Naive thymus-derived CD4-positive, alpha-beta T cell (primary cell): Measurements from ENCODE around the gene PLCL1. TPM values are rescaled to one million over a fixed set of nuclear protein-coding genes. Genes with fewer than 3 reads are reported as not detected.

Experiments used
- ATAC-seq: fragments of 150-1000 bp; cut with Tn5 transposase; 2 replicates; pipeline ENCODE4 v1.10.0; 2021; ENCODE audit warnings: mild to moderate bottlenecking, moderate library complexity
- CTCF ChIA-PET: fragments of 350-600 bp; sonication (Branson Sonifier 250); formaldehyde crosslinking; loops from one replicate; lab custom pipeline; 2021; ENCODE audit warnings: antibody characterized with exemption; lab: Charles Lee
- POLR2A ChIA-PET: fragments of 350-600 bp; sonication (Branson Sonifier 250); formaldehyde crosslinking; loops from one replicate; lab custom pipeline; 2021; ENCODE audit warnings: antibody characterized with exemption, inconsistent platforms; lab: Charles Lee
- DNase-seq, 9 donors: peaks; one replicate each; pipeline versions ENCODE4 v3.0.0 to v3.0.0-alpha.2; 2020 to 2022; ENCODE audit warnings: mixed read lengths in 1 of 9
- H3K27ac ChIP-seq: one replicate; pipeline ENCODE4 v1.7.0; 2013; ENCODE audit warnings: mild to moderate bottlenecking, low read depth, low read length, moderate library complexity
- H3K27me3 ChIP-seq, 2 donors: one replicate each; pipeline ENCODE4 v1.7.0; 2013; ENCODE audit warnings: low read length in 2 of 2, mild to moderate bottlenecking in 2 of 2, moderate library complexity in 2 of 2; ENCODE audit not compliant: control insufficient read depth in 2 of 2, insufficient read depth in 2 of 2
- H3K36me3 ChIP-seq, 3 experiments: 1 replicate in 2 of 3; 2 replicates in 1 of 3; pipeline ENCODE4 v1.7.0; 2013; ENCODE audit warnings: low read length in 3 of 3, mild to moderate bottlenecking in 3 of 3, moderate library complexity in 1 of 3; ENCODE audit not compliant: insufficient read depth in 3 of 3, control insufficient read depth in 2 of 3
- H3K4me1 ChIP-seq, 2 donors: one replicate each; pipeline ENCODE4 v1.7.0; 2013; ENCODE audit warnings: low read length in 2 of 2, mild to moderate bottlenecking in 2 of 2, moderate library complexity in 1 of 2; ENCODE audit not compliant: control insufficient read depth in 2 of 2, insufficient read depth in 2 of 2
- H3K4me3 ChIP-seq: 2 replicates; pipeline ENCODE4 v1.7.0; 2013; ENCODE audit warnings: mild to moderate bottlenecking, low read length
- H3K9me3 ChIP-seq, 3 experiments: 1 replicate in 2 of 3; 2 replicates in 1 of 3; pipeline ENCODE4 v1.7.0; 2013; ENCODE audit warnings: low read length in 3 of 3; ENCODE audit not compliant: control insufficient read depth in 2 of 3
- H3K27ac Mint-ChIP-seq, 9 donors: one replicate each; pipeline ENCODE4 v1.8.0; 2020 to 2022; ENCODE audit warnings: mixed read lengths in 9 of 9, mild to moderate bottlenecking in 8 of 9, moderate library complexity in 5 of 9, inconsistent platforms in 2 of 9
- H3K27me3 Mint-ChIP-seq, 5 donors: one replicate each; pipeline ENCODE4 v1.8.0; 2021 to 2022; ENCODE audit warnings: mixed read lengths in 5 of 5, mild to moderate bottlenecking in 1 of 5
- H3K36me3 Mint-ChIP-seq, 5 donors: one replicate each; pipeline ENCODE4 v1.8.0; 2020 to 2022; ENCODE audit warnings: mixed read lengths in 5 of 5, mild to moderate bottlenecking in 3 of 5, inconsistent platforms in 1 of 5
- H3K4me1 Mint-ChIP-seq, 7 donors: one replicate each; pipeline ENCODE4 v1.8.0; 2020 to 2022; ENCODE audit warnings: mixed read lengths in 7 of 7, mild to moderate bottlenecking in 3 of 7, inconsistent platforms in 1 of 7
- H3K4me3 Mint-ChIP-seq, 10 donors: one replicate each; pipeline ENCODE4 v1.8.0; 2020 to 2022; ENCODE audit warnings: mild to moderate bottlenecking in 10 of 10, mixed read lengths in 10 of 10, moderate library complexity in 6 of 10, inconsistent platforms in 2 of 10
- H3K9me3 Mint-ChIP-seq, 11 donors: one replicate each; pipeline ENCODE4 v1.8.0; 2020 to 2022; ENCODE audit warnings: mixed read lengths in 11 of 11, mild to moderate bottlenecking in 4 of 11, inconsistent platforms in 1 of 11, moderate library complexity in 1 of 11
- intact Hi-C, 2 donors: fragments of 100-400 bp; cut with micrococcal nuclease; formaldehyde crosslinking; loops; one replicate each; pipeline ENCODE4 v1.15.1; 2023
- polyA plus RNA-seq, 2 donors: library from polyadenylated mRNA; unstranded; fragments of 300-500 nt; fragmentation: Illumina TruSeq; gene quantifications; one replicate each; pipeline ENCODE4 v1.2.3, GENCODE V29; 2021
- total RNA-seq, 6 experiments: library from RNA in 5 of 6; stranded (reverse) in 5 of 6; gene quantifications; 1 replicate in 5 of 6; 2 replicates in 1 of 6; pipeline ENCODE4 v1.2.3 and lab custom pipeline; 2021 to 2026

The PLCL1 gene
- total and polyA plus RNA-seq, 7 experiments from 2014 or later: 1.8 to 33.7 (median 22.7) TPM

- Mint-ChIP-seq H3K36me3 (no peaks in the 10 kb centered on the region), H3K9me3 (no peaks in the 10 kb centered on the region), H3K27ac (no peak overlapping the region), H3K27me3 (peaks cover 9 to 29% (median 13%) of the 10 kb centered on the region in 5 donors), H3K4me3 (no peak overlapping the region), H3K4me1 (peaks cover 0 to 8% (median 0%) of the 10 kb centered on the region in 7 donors)
- H3K9me3 ChIP-seq: no peaks in the 10 kb centered on the region
- H3K4me3 ChIP-seq: no peak overlapping the region
- ChIA-PET CTCF (interaction anchor here (0.6 kb wide), 1 partner anchor 95 kb away, joined by 4 read pairs; no protein-coding TSS in a partner anchor), POLR2A (no interaction called here)
- intact Hi-C loops: no loop called here
- H3K4me1 ChIP-seq: no peaks in the 10 kb centered on the region
- peaks cover 0 to 2% of the 10 kb centered on the region in 2 donors for H3K27me3 ChIP-seq
- DNase-seq: no peak
- no peak for ATAC-seq
- H3K27ac ChIP-seq: no peak overlapping the region
- no peaks in the 10 kb centered on the region for H3K36me3 ChIP-seq
Measured at GRCh38 chr2:197782126-197782525, 22.3 kb upstream of the PLCL1 start.

GRCh38 chr2:197784956-197785941, 19.1 kb upstream of the PLCL1 start, which contains the start of gene BOLL:
BOLL (minus strand) TSS chr2:197785319; CDS start chr2:197781850, 3,469 bp downstream.
- POLR2A ChIA-PET: no interaction called here
- ATAC-seq (no peak), DNase-seq (no peak)
- no peaks in the 10 kb centered on the region for H3K9me3 Mint-ChIP-seq
- peak within 1 kb of the TSS; percentile 69 for H3K4me3 ChIP-seq
- H3K9me3 ChIP-seq: no peaks in the 10 kb centered on the region
- H3K27ac Mint-ChIP-seq: peak within 1 kb of the TSS in 1 of 9 donors; percentile 26
- no peak within 1 kb of the TSS for H3K27ac ChIP-seq
- no peaks in the 10 kb centered on the region for H3K36me3 ChIP-seq
- CTCF ChIA-PET: no interaction called here
- H3K27me3 Mint-ChIP-seq: peaks cover 6 to 45% (median 23%) of the 10 kb centered on the region in 5 donors
- H3K4me1 ChIP-seq: no peaks in the 10 kb centered on the region
- intact Hi-C loops: no loop called here
- peaks cover 0 to 5% of the 10 kb centered on the region in 2 donors for H3K27me3 ChIP-seq
- H3K4me1 Mint-ChIP-seq: peaks cover 0 to 8% (median 0%) of the 10 kb centered on the region in 7 donors
- H3K36me3 Mint-ChIP-seq: no peaks in the 10 kb centered on the region
- peak within 1 kb of the TSS; percentile 57 to 86 (median 77) for H3K4me3 Mint-ChIP-seq

DNA sequence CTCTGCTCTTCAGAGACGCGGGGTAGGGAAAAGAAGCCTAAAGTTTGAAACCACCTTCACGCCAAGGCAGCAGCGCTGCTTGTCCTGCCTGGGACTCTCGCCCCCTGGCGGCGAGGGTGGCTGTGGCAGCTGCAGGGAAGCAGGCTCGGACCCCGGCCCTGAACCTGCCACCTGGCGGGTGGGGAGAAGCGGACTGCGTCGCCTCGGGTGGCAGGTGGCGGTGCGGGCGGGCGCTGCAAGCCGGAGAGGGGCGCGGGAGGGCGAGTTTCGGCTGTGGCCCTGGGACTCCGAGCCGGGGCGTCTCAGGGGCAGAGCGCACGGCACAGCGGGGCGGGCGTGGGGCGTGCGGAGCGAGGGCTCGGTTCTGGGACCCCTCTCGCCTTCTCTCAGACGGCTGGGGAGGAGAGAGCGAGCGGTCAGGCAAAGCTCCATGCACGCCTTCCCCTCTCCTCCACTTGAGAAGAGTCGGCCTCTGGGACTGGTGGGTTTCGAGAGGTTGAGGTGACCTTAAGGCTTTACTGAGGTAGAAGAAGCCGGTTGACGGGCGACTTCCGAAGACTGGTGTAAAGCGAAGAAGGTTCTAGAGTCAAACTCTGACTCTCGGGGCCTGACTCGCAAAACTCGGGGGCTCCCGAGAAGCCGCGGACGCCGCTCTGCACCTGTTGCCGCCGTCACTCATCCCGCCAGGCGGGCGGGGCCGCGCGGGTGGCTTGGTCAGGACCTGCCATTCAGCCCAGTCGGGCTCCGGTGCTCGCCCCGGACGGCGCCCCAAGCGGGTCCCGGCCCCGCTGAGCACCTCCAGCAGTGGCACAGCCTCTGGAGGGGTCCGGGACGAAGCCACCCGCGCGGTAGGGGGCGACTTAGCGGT, 18.1 kb upstream of the PLCL1 start:
- Histone ChIP-seq H3K9me3 (no peaks in the 10 kb centered on the region), H3K27ac (no peak overlapping the region), H3K27me3 (peaks cover 0 to 5% of the 10 kb centered on the region in 2 donors), H3K36me3 (no peaks in the 10 kb centered on the region), H3K4me1 (no peaks in the 10 kb centered on the region), H3K4me3 (peak overlapping the region; percentile 69)
- ATAC-seq (peak; percentile 77), DNase-seq (peak; percentile 21 to 68 (median 53))
- Mint-ChIP-seq H3K36me3 (no peaks in the 10 kb centered on the region), H3K4me3 (peak overlapping the region; percentile 57 to 86 (median 77)), H3K9me3 (no peaks in the 10 kb centered on the region), H3K4me1 (peaks cover 0 to 8% (median 0%) of the 10 kb centered on the region in 7 donors), H3K27me3 (peaks cover 6 to 50% (median 23%) of the 10 kb centered on the region in 5 donors), H3K27ac (peak overlapping the region in 2 of 9 donors; percentile 14 to 26)
- intact Hi-C loops: no loop called here
- POLR2A ChIA-PET: no interaction called here
- CTCF ChIA-PET: interaction anchor here (0.7 kb wide), 1 partner anchor 1980 kb away, joined by 4 read pairs; no protein-coding TSS in a partner anchor

DNA sequence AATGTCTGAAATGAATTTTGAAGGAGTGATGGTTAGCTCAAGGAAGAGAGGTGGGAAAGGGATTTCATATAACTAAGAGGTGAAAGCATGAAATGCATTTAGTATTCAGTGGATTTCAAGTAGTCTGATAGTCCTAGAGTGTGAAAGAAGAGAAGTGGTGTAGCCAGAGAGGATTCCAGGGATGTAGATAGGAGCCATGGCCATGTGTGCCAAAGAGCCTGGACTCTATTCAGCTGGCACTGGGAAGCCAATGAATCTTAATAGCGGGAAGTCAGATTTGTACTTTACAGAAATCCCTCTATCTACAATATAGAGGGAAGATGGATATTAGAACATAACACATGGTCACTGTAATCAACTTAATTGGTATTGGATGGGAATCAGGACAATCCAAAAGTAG, 10.9 kb upstream of the PLCL1 start:
- intact Hi-C loops: no loop called here
- Mint-ChIP-seq H3K9me3 (peaks cover 0 to 7% (median 0%) of the 10 kb centered on the region in 11 donors), H3K4me1 (peaks cover 0 to 4% (median 0%) of the 10 kb centered on the region in 7 donors), H3K36me3 (no peaks in the 10 kb centered on the region), H3K4me3 (no peak overlapping the region), H3K27me3 (peaks cover 0 to 47% (median 28%) of the 10 kb centered on the region in 5 donors), H3K27ac (no peak overlapping the region)
- H3K4me3 ChIP-seq: no peak overlapping the region
- CTCF ChIA-PET: interaction anchor here (1.2 kb wide), 1 partner anchor 13 kb away, joined by 4 read pairs; no protein-coding TSS in a partner anchor
- H3K4me1 ChIP-seq: no peaks in the 10 kb centered on the region
- DNase-seq (no peak), ATAC-seq (no peak)
- POLR2A ChIA-PET: no interaction called here
- H3K27ac ChIP-seq: no peak overlapping the region
- H3K27me3 ChIP-seq: peaks cover 0 to 5% of the 10 kb centered on the region in 2 donors
- H3K36me3 ChIP-seq: no peaks in the 10 kb centered on the region
- no peaks in the 10 kb centered on the region for H3K9me3 ChIP-seq

GRCh38 chr2:197795277-197795676, 9.1 kb upstream of the PLCL1 start:
- no peaks in the 10 kb centered on the region for H3K36me3 Mint-ChIP-seq

GRCh38 chr2:197798187-197798586, 6.2 kb upstream of the PLCL1 start:
- no peak for DNase-seq
- Mint-ChIP-seq H3K9me3 (peaks cover 0 to 3% (median 0%) of the 10 kb centered on the region in 11 donors), H3K36me3 (no peaks in the 10 kb centered on the region), H3K27ac (no peak overlapping the region), H3K4me3 (no peak overlapping the region), H3K4me1 (peaks cover 3 to 6% (median 5%) of the 10 kb centered on the region in 7 donors), H3K27me3 (peaks cover 0 to 47% (median 18%) of the 10 kb centered on the region in 5 donors)
- no peak for ATAC-seq
- Histone ChIP-seq H3K4me3 (no peak overlapping the region), H3K9me3 (no peaks in the 10 kb centered on the region), H3K4me1 (peaks cover 0 to 2% of the 10 kb centered on the region in 2 donors), H3K27ac (no peak overlapping the region), H3K27me3 (no peaks in the 10 kb centered on the region), H3K36me3 (no peaks in the 10 kb centered on the region)
- CTCF ChIA-PET: interaction anchor here (4.4 kb wide), 1 partner anchor 499 kb away, joined by 32 read pairs; no protein-coding TSS in a partner anchor
- POLR2A ChIA-PET: no interaction called here
- intact Hi-C loops: no loop called here

More at GRCh38 chr2:197795277-197795676, 9.1 kb upstream of the PLCL1 start:
- Histone ChIP-seq H3K36me3 (no peaks in the 10 kb centered on the region), H3K9me3 (no peaks in the 10 kb centered on the region), H3K4me3 (no peak overlapping the region), H3K27me3 (peaks cover 0 to 5% of the 10 kb centered on the region in 2 donors), H3K27ac (no peak overlapping the region), H3K4me1 (no peaks in the 10 kb centered on the region)
- no peak overlapping the region for H3K27ac Mint-ChIP-seq
- intact Hi-C loops: no loop called here
- H3K9me3 Mint-ChIP-seq: peaks cover 0 to 7% (median 0%) of the 10 kb centered on the region in 11 donors
- ChIA-PET CTCF (interaction anchor here (0.9 kb wide), 1 partner anchor 501 kb away, joined by 3 read pairs; no protein-coding TSS in a partner anchor), POLR2A (interaction anchor here (0.9 kb wide), 1 partner anchor 9 kb away, joined by 3 read pairs; the partner anchor contains the start of gene PLCL1)
- ATAC-seq: no peak
- peaks cover 0 to 4% (median 0%) of the 10 kb centered on the region in 7 donors for H3K4me1 Mint-ChIP-seq
- peaks cover 0 to 46% (median 23%) of the 10 kb centered on the region in 5 donors for H3K27me3 Mint-ChIP-seq
- H3K4me3 Mint-ChIP-seq: no peak overlapping the region
- DNase-seq: no peak
